ENCODE measurements around the gene ARMC2.

ARMC2 gene

DNA sequence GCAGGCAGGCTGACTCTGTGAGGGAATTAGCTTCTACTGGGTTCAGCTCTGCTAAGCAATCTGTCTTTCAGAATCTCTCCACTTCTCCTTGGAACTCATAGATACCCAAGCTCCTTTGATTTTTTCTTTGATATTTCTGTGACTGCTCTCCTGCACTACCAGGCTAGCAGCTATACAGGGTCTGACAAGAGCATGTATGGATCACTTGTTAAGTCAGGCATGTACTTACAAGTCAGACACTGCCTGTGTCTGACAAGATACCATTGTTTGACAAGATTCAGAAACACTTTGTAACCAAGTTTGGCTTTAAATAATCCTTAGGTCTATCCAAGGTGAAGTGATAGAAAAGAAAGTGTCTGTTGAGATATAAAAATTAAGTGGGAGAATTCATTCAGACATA, 167.0 kb downstream of the ARMC2 start:
- no peak for DNase-seq

DNA sequence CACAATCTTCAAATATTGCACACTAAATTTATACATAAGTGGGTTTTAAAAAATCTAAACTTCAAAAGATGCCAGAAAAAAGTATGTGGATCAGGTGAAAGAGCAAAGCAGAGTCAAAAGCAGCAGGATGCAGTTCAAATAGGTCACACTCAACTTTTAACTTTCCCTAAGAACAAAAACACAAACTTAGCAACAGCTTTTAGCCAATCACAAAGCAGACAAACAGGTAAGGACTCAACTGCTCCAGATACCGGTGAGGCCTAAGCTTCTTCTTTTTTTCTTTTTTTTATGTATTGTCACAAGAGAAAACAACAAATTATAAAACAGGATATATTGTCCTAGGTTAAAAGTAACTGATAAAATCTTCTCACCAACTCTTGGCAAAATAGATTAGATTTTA, 171.7 kb downstream of the ARMC2 start:
- no peak for DNase-seq

DNA sequence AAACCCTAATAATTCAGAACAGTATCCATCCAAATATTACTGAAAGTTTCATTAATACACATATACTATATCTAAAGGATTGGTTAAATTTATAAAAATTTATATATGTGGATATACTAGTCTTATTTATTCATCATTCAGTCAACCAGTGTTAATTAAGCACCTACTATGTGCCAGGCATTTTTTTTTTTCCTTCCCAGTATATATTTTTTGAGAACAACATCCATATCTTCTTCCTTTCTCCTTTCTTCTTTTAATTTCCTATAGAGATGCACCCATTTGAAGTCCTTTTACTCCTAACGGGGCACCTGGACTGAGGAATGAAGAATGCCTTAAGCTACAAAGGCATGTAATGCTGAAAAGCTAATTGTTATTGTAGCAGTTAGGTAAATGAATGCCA, 173.6 kb downstream of the ARMC2 start:
- no peak for DNase-seq

DNA sequence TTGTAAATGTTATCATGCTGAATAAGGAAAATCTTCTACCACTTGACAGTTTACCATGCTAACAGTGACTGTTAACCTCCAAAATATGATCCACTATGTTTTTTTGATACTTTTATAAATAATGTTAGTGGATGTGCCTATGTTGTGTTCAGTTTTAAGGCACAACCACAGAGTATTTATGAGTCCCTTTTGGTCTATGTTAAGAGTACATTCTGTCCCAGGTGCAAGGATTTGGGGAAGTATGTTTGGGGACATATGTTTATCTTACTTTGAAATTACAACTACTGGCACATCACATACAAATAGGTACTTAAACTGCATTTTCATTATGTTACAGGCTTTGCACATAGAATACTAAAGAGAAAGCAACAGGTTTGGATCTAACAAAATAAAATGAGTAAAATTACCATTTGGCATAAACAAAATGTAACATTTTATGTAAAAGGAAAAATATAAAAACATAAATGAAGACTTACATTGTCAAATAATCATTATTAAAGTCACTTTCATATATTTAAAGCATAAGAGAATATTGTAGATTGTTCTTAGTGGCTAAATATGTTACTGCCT, 175.2 kb downstream of the ARMC2 start:
- DNase-seq = no peak

Measured in hypothalamus (tissue), 51 donors.